DOHH2 (cell line): ENCODE data around the gene OR7A5.

ENCODE experiments used
- CTCF ChIP-seq: fragments of 200-600 bp; sonication (generic); IDR thresholded peaks from one replicate; pipeline ENCODE4 v1.5.1; 2014; ENCODE audit warnings: antibody characterized with exemption, mild to moderate bottlenecking, low read depth, low read length; ENCODE audit not compliant: poor library complexity, severe bottlenecking
- EZH2phosphoT487 ChIP-seq: fragments of 200-600 bp; sonication (generic); IDR thresholded peaks from 2 replicates; pipeline ENCODE4 v1.6.1; 2017; ENCODE audit warnings: borderline replicate concordance, mild to moderate bottlenecking, antibody characterized with exemption, low read length, moderate library complexity, mixed read lengths

DNA sequence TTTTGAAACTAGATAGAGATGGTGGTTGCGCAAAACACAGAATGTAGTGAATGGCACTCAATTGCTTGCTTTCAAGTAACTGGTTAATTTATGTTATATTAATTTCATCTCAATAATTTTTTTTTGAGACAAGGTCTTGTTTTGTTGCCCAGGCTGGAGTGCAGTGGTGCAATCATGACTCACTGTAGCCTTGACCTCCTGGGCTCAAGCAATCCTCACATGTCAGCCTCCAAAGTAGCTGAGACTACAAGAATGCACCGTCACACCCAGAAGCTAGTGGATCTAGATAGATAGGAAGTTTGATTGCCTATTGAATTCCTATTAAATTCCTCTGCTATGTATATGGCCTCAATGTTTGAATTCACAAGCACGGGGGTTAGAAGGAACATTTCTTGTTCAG, 30.2 kb downstream of the OR7A5 start:
- TF ChIP-seq CTCF: no peak
- TF ChIP-seq EZH2phosphoT487: no peak
